Upper lobe of left lung (tissue), 4 donors: ENCODE results near the gene GFOD2.

Experiments
- POLR2AphosphoS5 ChIP-seq, 2 donors: sonication (generic); formaldehyde crosslinking; IDR thresholded peaks; one replicate each; pipeline ENCODE4 v1.5.1; 2017; ENCODE audit warnings: antibody characterized with exemption in 2 of 2
- TF ChIP-seq, protein P1 (sequence below), 6 experiments: fragments of 450-650 bp in 4 of 6; fragments of 200-600 bp in 2 of 6; sonication (generic) in 2 of 6; IDR thresholded peaks; one replicate each; pipeline ENCODE4 v1.5.1; 2016 to 2019; ENCODE audit warnings: antibody characterized with exemption in 6 of 6

DNA sequence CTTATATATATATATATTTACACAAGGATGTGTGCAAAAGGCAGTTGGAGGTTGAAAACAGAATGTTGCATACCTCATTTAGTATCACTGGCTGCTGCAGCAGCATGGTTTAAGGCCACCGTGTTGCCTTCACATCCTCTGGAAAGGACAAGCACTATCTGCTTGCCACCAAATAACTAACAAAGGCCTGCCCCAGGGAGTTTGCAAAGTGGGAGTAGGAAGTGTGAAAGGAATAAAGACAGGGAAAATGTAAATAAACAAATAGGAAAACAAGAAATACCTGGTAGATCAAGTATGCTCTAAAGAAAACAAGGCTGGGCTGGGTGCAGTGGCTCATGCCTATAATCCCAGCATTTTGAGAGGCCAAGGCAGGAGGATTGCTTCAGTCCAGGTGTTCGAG is 33.5 kb upstream of the GFOD2 start:
- TF ChIP-seq, protein P1, sequence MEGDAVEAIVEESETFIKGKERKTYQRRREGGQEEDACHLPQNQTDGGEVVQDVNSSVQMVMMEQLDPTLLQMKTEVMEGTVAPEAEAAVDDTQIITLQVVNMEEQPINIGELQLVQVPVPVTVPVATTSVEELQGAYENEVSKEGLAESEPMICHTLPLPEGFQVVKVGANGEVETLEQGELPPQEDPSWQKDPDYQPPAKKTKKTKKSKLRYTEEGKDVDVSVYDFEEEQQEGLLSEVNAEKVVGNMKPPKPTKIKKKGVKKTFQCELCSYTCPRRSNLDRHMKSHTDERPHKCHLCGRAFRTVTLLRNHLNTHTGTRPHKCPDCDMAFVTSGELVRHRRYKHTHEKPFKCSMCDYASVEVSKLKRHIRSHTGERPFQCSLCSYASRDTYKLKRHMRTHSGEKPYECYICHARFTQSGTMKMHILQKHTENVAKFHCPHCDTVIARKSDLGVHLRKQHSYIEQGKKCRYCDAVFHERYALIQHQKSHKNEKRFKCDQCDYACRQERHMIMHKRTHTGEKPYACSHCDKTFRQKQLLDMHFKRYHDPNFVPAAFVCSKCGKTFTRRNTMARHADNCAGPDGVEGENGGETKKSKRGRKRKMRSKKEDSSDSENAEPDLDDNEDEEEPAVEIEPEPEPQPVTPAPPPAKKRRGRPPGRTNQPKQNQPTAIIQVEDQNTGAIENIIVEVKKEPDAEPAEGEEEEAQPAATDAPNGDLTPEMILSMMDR (IDR thresholded peaks at IDR 0.05), result no peak
- TF ChIP-seq POLR2AphosphoS5 (IDR thresholded peaks at IDR 0.05), result no peak
